ENCODE measurements around the gene ANKRD6.
A peak's percentile ranks its signal among the peaks of the same experiment; 100 is the strongest.

Gene ANKRD6

GRCh38 chr6:89518352-89519055 is 85.6 kb downstream of the ANKRD6 start:
- DNase-seq, result no peak

- DNase-seq, result no peak
Measured at GRCh38 chr6:89520736-89521135, 87.8 kb downstream of the ANKRD6 start.

- no peak for DNase-seq
Measured at GRCh38 chr6:89522778-89523177, 89.8 kb downstream of the ANKRD6 start.

- no peak for DNase-seq
Measured at GRCh38 chr6:89525786-89526562, 93.0 kb downstream of the ANKRD6 start.

- DNase-seq, result no peak
Measured at GRCh38 chr6:89526563-89526869, 93.6 kb downstream of the ANKRD6 start.

- no peak for DNase-seq
Measured at GRCh38 chr6:89527634-89528033, 94.7 kb downstream of the ANKRD6 start.

- DNase-seq, result no peak
Measured at GRCh38 chr6:89528866-89529265, 95.9 kb downstream of the ANKRD6 start.

- no peak for DNase-seq
Measured at GRCh38 chr6:89530982-89531381, 98.0 kb downstream of the ANKRD6 start.

GRCh38 chr6:89536231-89536630 is 103.3 kb downstream of the ANKRD6 start:
- no peak for DNase-seq

GRCh38 chr6:89539779-89540178 is 106.8 kb downstream of the ANKRD6 start:
- DNase-seq, result no peak

- DNase-seq, result no peak
Measured at GRCh38 chr6:89542081-89542857, 109.3 kb downstream of the ANKRD6 start.

- DNase-seq, result no peak
Measured at GRCh38 chr6:89542866-89543265, 109.9 kb downstream of the ANKRD6 start.

- no peak for DNase-seq
Measured at GRCh38 chr6:89547281-89547680, 114.3 kb downstream of the ANKRD6 start.

- no peak for DNase-seq
Measured at GRCh38 chr6:89553431-89553830, 120.5 kb downstream of the ANKRD6 start.

GRCh38 chr6:89554106-89554505 is 121.2 kb downstream of the ANKRD6 start:
- no peak for DNase-seq

- DNase-seq, result no peak
Measured at GRCh38 chr6:89555031-89555430, 122.1 kb downstream of the ANKRD6 start.

- no peak for DNase-seq
Measured at GRCh38 chr6:89555806-89556205, 122.9 kb downstream of the ANKRD6 start.

GRCh38 chr6:89559487-89559886 is 126.5 kb downstream of the ANKRD6 start:
- no peak for DNase-seq

- DNase-seq, result peak; percentile 44
Measured at GRCh38 chr6:89562093-89562973, 129.4 kb downstream of the ANKRD6 start.

- DNase-seq, result no peak
Measured at GRCh38 chr6:89563866-89564265, 130.9 kb downstream of the ANKRD6 start.

GRCh38 chr6:89564752-89565427 is 131.9 kb downstream of the ANKRD6 start:
- DNase-seq, result no peak

Data from right hindlimb (tissue), 1 donor.